OCI-LY7 (cell line): ENCODE data around the gene OR56A1.

Source experiments
- EZH2phosphoT487 ChIP-seq: fragments of 200-600 bp; sonication (generic); IDR thresholded peaks from 2 replicates; pipeline ENCODE4 v1.6.1; 2018; ENCODE audit warnings: low read depth, borderline replicate concordance, mild to moderate bottlenecking, mixed run types, antibody characterized with exemption, low read length, moderate library complexity, mixed read lengths
- TF ChIP-seq, protein P1 (sequence below): fragments of 200-600 bp; sonication (generic); conservative IDR thresholded peaks from 2 replicates; pipeline ENCODE4 v1.5.1; 2014; ENCODE audit warnings: mild to moderate bottlenecking, antibody characterized with exemption, low read length, moderate library complexity, mixed read lengths

DNA sequence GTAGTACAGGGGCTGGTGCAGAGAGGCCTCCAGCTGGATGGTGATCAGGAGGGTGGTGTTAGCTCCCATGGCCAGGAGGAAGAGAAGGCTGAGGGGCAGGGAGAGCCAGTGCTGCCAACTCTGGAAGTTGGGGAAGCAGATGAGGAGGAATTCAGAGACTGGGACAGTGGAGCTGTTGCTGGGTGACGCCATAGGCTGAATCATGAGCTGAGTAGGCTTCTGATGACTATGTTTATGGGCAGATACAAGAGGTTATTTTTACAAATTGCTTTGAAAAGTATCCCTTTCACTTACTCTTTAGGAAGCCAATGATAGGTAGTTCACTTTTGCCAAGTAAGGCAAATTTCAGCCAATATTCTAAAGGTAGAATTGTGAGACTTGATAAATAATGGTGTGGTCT, 3.1 kb downstream of the OR56A1 start:
- TF ChIP-seq, protein P1, sequence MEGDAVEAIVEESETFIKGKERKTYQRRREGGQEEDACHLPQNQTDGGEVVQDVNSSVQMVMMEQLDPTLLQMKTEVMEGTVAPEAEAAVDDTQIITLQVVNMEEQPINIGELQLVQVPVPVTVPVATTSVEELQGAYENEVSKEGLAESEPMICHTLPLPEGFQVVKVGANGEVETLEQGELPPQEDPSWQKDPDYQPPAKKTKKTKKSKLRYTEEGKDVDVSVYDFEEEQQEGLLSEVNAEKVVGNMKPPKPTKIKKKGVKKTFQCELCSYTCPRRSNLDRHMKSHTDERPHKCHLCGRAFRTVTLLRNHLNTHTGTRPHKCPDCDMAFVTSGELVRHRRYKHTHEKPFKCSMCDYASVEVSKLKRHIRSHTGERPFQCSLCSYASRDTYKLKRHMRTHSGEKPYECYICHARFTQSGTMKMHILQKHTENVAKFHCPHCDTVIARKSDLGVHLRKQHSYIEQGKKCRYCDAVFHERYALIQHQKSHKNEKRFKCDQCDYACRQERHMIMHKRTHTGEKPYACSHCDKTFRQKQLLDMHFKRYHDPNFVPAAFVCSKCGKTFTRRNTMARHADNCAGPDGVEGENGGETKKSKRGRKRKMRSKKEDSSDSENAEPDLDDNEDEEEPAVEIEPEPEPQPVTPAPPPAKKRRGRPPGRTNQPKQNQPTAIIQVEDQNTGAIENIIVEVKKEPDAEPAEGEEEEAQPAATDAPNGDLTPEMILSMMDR = no peak
- no peak for TF ChIP-seq EZH2phosphoT487
